PC-3 (cell line): ENCODE results near the gene CTSD. TPM values are rescaled to one million over a fixed set of nuclear protein-coding genes. Genes with fewer than 3 reads are reported as not detected.

Experiments
- ATAC-seq: fragments of 200-7000 bp; cut with Tn5 transposase; 2 replicates; pipeline ENCODE4 v1.9.1; 2020; ENCODE audit warnings: mild to moderate bottlenecking, moderate library complexity
- BruUV-seq: library from RNA; stranded (reverse); fragments of 400-500 nt; replicated peaks from 2 replicates; lab custom pipeline; 2021; lab: Mats Ljungman, UMichigan
- CTCF ChIA-PET: fragments of 300-600 bp; sonication (Branson Sonifier 250); formaldehyde crosslinking; loops from one replicate; lab custom pipeline; 2022; ENCODE audit warnings: antibody characterized with exemption; lab: Charles Lee
- POLR2A ChIA-PET: fragments of 300-600 bp; sonication (Branson Sonifier 250); formaldehyde crosslinking; loops from one replicate; lab custom pipeline; 2022; ENCODE audit warnings: antibody characterized with exemption; ENCODE audit not compliant: unreplicated experiment; lab: Charles Lee
- DNase-seq: peaks from one replicate; pipeline ENCODE4 v3.0.0-alpha.2; 2015
- H2AFZ ChIP-seq: fragments of 300-600 bp; sonication (generic); 2 replicates; pipeline ENCODE4 v1.6.0; 2016; ENCODE audit warnings: antibody characterized with exemption, low read length
- H3F3A ChIP-seq: fragments of 300-600 bp; sonication (generic); one replicate; pipeline ENCODE4 v1.6.0; 2017; ENCODE audit warnings: antibody characterized with exemption, low read length, control low read depth, mild to moderate bottlenecking; ENCODE audit not compliant: unreplicated experiment
- H3K27ac ChIP-seq: fragments of 300-600 bp; sonication (generic); 2 replicates; pipeline ENCODE4 v1.5.1; 2016; ENCODE audit warnings: mild to moderate bottlenecking, low read length
- H3K27me3 ChIP-seq: fragments of 300-600 bp; sonication (generic); 2 replicates; pipeline ENCODE4 v1.6.1; 2016; ENCODE audit warnings: low read length, mixed read lengths
- H3K36me3 ChIP-seq: fragments of 300-600 bp; sonication (generic); 2 replicates; pipeline ENCODE4 v1.6.1; 2016; ENCODE audit warnings: low read depth, mixed run types, low read length, mixed read lengths
- H3K4me1 ChIP-seq: fragments of 300-600 bp; sonication (generic); 2 replicates; pipeline ENCODE4 v1.5.1; 2016; ENCODE audit warnings: low read length; ENCODE audit not compliant: insufficient read depth
- H3K4me2 ChIP-seq: fragments of 300-600 bp; sonication (generic); 2 replicates; pipeline ENCODE4 v1.6.0; 2016; ENCODE audit warnings: low read length
- H3K4me3 ChIP-seq: fragments of 300-600 bp; sonication (generic); 2 replicates; pipeline ENCODE4 v1.5.1; 2016; ENCODE audit warnings: mild to moderate bottlenecking, low read length, mixed read lengths
- H3K79me2 ChIP-seq: fragments of 300-600 bp; sonication (generic); 2 replicates; pipeline ENCODE4 v1.6.1; 2017; ENCODE audit warnings: low read length, mixed read lengths
- H3K9ac ChIP-seq: fragments of 300-600 bp; sonication (generic); 2 replicates; pipeline ENCODE4 v1.6.0; 2016; ENCODE audit warnings: mild to moderate bottlenecking, low read length
- H3K9me2 ChIP-seq: fragments of 300-600 bp; sonication (generic); replicated peaks from 2 replicates; pipeline ENCODE4 v1.6.1; 2016; ENCODE audit warnings: mixed run types, low read length, mixed read lengths
- H3K9me3 ChIP-seq: fragments of 300-600 bp; sonication (generic); 2 replicates; pipeline ENCODE4 v1.6.1; 2016; ENCODE audit warnings: low read length, mixed read lengths
- H4K20me1 ChIP-seq: fragments of 300-600 bp; sonication (generic); 2 replicates; pipeline ENCODE4 v1.6.1; 2016; ENCODE audit warnings: low read length, mixed read lengths
- EZH2 ChIP-seq: fragments of 300-600 bp; sonication (generic); IDR thresholded peaks from one replicate; pipeline ENCODE4 v1.6.1; 2017; ENCODE audit warnings: antibody characterized with exemption, mild to moderate bottlenecking, low read length; ENCODE audit not compliant: unreplicated experiment
- EZH2phosphoT487 ChIP-seq: fragments of 300-600 bp; sonication (generic); IDR thresholded peaks from 2 replicates; pipeline ENCODE4 v1.6.1; 2018; ENCODE audit warnings: mild to moderate bottlenecking, antibody characterized with exemption, low read length, borderline replicate concordance
- intact Hi-C: fragments of 100-400 bp; cut with micrococcal nuclease; formaldehyde crosslinking; loops from 2 replicates; pipeline ENCODE4 v1.9.0; 2023
- total RNA-seq: library from RNA; depleted of rRNA; stranded (reverse); fragments of >200 nt; gene quantifications from 2 replicates; pipeline ENCODE4 v1.2.3, GENCODE V29; 2014
- TF ChIP-seq, protein P1 (sequence below): fragments of 300-600 bp; sonication (generic); conservative IDR thresholded peaks from 2 replicates; pipeline ENCODE4 v1.5.1; 2017; ENCODE audit warnings: antibody characterized with exemption, low read depth, mild to moderate bottlenecking, low read length

The CTSD gene
- total RNA-seq, 1 experiment from 2014 or later = 308 TPM

DNA sequence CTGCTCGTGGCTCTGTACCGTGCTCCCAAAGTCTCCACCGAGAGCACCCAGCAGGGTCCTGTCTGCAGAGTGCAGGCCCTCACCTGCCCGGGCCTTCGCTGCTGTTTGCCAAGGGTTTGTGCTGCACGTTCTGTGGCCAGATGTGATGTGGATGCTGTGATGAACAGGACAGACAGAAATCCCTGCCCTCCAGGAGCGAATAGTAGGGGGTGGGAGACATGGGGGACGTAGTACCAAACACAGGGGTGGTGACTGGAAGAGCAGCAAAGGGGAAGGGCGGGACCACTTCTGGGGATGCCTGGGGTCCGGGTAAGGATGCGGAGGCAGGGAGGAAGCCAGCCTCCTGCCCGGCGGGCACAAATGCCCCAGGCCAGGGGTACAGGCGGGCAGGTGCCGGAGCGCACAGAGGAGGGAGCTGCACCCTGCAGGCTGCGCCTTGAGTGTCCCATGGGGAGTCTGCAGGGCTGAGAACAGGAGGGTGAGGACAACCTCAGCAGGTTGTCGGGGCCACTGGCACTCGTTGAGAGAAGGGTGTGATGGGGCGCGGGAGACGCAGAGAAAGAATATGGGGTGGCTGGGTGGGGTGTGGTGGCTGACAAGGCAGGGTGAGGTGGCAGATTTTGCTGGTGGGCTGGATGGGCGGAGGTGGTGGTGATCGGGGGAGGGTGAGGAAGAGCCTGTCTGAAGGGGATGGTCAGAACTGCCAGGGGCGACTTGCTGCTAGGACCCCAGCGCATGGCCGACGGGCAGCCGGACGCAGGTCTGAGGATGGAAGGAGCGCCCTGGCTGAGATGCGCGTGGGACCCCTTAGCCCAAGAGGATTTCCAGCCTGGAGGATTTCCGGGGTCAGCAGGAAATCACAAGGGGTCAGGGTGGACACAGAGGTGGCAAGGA is 16.3 kb upstream of the CTSD start:
- H3K4me3 ChIP-seq = no peak overlapping the region
- no peak overlapping the region for H3K27ac ChIP-seq
- ChIA-PET POLR2A (no interaction called here), CTCF (no interaction called here)
- no peaks in the 10 kb centered on the region for H3K9me3 ChIP-seq
- no peaks in the 10 kb centered on the region for H3K27me3 ChIP-seq
- H4K20me1 ChIP-seq = no peaks in the 10 kb centered on the region
- no peak for DNase-seq
- H3K4me2 ChIP-seq = no peak overlapping the region
- no peaks in the 10 kb centered on the region for H3F3A ChIP-seq
- H3K36me3 ChIP-seq = no peaks in the 10 kb centered on the region
- H2AFZ ChIP-seq = no peak overlapping the region
- no peak for TF ChIP-seq EZH2phosphoT487
- TF ChIP-seq, protein P1, sequence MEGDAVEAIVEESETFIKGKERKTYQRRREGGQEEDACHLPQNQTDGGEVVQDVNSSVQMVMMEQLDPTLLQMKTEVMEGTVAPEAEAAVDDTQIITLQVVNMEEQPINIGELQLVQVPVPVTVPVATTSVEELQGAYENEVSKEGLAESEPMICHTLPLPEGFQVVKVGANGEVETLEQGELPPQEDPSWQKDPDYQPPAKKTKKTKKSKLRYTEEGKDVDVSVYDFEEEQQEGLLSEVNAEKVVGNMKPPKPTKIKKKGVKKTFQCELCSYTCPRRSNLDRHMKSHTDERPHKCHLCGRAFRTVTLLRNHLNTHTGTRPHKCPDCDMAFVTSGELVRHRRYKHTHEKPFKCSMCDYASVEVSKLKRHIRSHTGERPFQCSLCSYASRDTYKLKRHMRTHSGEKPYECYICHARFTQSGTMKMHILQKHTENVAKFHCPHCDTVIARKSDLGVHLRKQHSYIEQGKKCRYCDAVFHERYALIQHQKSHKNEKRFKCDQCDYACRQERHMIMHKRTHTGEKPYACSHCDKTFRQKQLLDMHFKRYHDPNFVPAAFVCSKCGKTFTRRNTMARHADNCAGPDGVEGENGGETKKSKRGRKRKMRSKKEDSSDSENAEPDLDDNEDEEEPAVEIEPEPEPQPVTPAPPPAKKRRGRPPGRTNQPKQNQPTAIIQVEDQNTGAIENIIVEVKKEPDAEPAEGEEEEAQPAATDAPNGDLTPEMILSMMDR = no peak
- TF ChIP-seq EZH2 = no peak
- H3K9me2 ChIP-seq = no peaks in the 10 kb centered on the region
- peaks cover 23% of the 10 kb centered on the region for H3K4me1 ChIP-seq
- H3K79me2 ChIP-seq = no peaks in the 10 kb centered on the region
- BruUV-seq = no TSS peak
- no peak overlapping the region for H3K9ac ChIP-seq
- no peak for ATAC-seq
- intact Hi-C loops = no loop called here

DNA sequence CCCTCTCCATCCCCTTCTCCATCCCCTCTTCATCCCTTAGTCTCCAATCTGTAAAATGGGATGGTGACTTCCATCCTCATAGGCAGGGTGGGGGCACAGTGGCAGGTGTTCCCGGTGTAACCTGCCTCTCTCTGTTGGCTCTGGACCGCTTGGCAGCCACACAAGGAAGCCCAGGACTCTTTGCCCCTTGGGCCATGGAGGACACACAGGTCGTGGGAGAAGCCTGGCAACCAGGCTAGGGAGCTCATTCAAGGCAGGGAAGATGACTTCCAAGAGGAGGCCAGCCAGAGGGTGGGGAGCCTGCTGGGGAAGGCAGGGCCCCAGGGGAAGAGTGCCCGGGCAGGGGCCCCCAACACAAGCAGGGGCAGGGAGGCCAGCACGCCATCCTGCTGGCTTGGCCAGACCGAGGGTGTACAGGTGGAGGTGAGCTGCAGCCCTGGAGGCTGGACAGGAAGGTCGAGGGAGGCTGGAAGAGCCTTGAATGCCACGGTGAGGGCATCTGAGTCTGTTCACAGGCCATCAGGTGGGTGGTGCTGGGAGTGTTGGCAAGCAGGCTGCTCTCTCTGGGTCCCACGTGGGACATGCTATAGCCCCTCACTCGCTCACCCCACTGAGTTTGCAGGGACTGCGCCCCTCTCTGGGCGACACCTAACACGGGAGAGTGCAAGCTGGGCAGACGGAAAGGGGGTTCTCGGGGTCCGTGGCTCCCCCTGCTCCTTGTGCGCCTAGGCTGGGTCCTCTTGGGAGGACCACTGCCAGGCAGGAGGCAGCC is 15.5 kb upstream of the CTSD start:
- Histone ChIP-seq H3F3A (no peaks in the 10 kb centered on the region), H3K79me2 (no peaks in the 10 kb centered on the region), H3K27ac (no peak overlapping the region), H3K9me2 (no peaks in the 10 kb centered on the region), H3K4me1 (peaks cover 23% of the 10 kb centered on the region), H3K36me3 (no peaks in the 10 kb centered on the region), H3K4me3 (no peak overlapping the region), H4K20me1 (no peaks in the 10 kb centered on the region), H3K9me3 (no peaks in the 10 kb centered on the region), H3K9ac (no peak overlapping the region), H3K27me3 (no peaks in the 10 kb centered on the region), H2AFZ (no peak overlapping the region), H3K4me2 (no peak overlapping the region)
- no peak for ATAC-seq
- CTCF ChIA-PET = no interaction called here
- DNase-seq = no peak
- POLR2A ChIA-PET = no interaction called here
- TF ChIP-seq EZH2phosphoT487 (no peak), EZH2 (no peak)
- TF ChIP-seq, protein P1 = no peak
- intact Hi-C loops = no loop called here
- no TSS peak for BruUV-seq
